Naive thymus-derived CD8-positive, alpha-beta T cell (primary cell): Measurements from ENCODE around the gene KRT79. TPM values are rescaled to one million over a fixed set of nuclear protein-coding genes. Genes with fewer than 3 reads are reported as not detected.

Source experiments
- ATAC-seq, 2 donors: fragments of 150-1000 bp; cut with Tn5 transposase in 1 of 2; sonication (Bioruptor Pico), chemical (Tn5 transposase) in 1 of 2; 1 replicate in 1 of 2; 2 replicates in 1 of 2; pipeline ENCODE4 v1.10.0; 2021; ENCODE audit warnings: mild to moderate bottlenecking in 2 of 2, moderate library complexity in 2 of 2
- POLR2A ChIA-PET: fragments of 350-600 bp; sonication (Branson Sonifier 250); formaldehyde crosslinking; loops from one replicate; lab custom pipeline; 2021; ENCODE audit warnings: antibody characterized with exemption; lab: Charles Lee
- DNase-seq, 10 donors: peaks; one replicate each; pipeline versions ENCODE4 v3.0.0 to v3.0.0-alpha.2; 2020 to 2022
- H3K27ac Mint-ChIP-seq, 10 donors: one replicate each; pipeline ENCODE4 v1.8.0; 2020 to 2022; ENCODE audit warnings: mild to moderate bottlenecking in 10 of 10, mixed read lengths in 10 of 10, moderate library complexity in 4 of 10, inconsistent platforms in 1 of 10
- H3K27me3 Mint-ChIP-seq, 5 donors: one replicate each; pipeline ENCODE4 v1.8.0; 2021 to 2022; ENCODE audit warnings: mixed read lengths in 5 of 5
- H3K36me3 Mint-ChIP-seq, 3 donors: one replicate each; pipeline ENCODE4 v1.8.0; 2020 to 2022; ENCODE audit warnings: mixed read lengths in 3 of 3, mild to moderate bottlenecking in 2 of 3, inconsistent platforms in 1 of 3
- H3K4me1 Mint-ChIP-seq, 4 donors: one replicate each; pipeline ENCODE4 v1.8.0; 2021 to 2022; ENCODE audit warnings: mixed read lengths in 4 of 4
- H3K4me3 Mint-ChIP-seq, 10 donors: one replicate each; pipeline ENCODE4 v1.8.0; 2020 to 2022; ENCODE audit warnings: mild to moderate bottlenecking in 10 of 10, mixed read lengths in 10 of 10, moderate library complexity in 6 of 10, inconsistent platforms in 1 of 10
- H3K9me3 Mint-ChIP-seq, 9 donors: one replicate each; pipeline ENCODE4 v1.8.0; 2020 to 2022; ENCODE audit warnings: mixed read lengths in 9 of 9, mild to moderate bottlenecking in 3 of 9, inconsistent platforms in 1 of 9, moderate library complexity in 1 of 9
- polyA plus RNA-seq, 3 donors: library from polyadenylated mRNA; unstranded; fragments of 300-500 nt; fragmentation: Illumina TruSeq; gene quantifications; one replicate each; pipeline ENCODE4 v1.2.3, GENCODE V29; 2021
- total RNA-seq, 8 experiments: library from RNA in 2 of 8; stranded (reverse) in 2 of 8; gene quantifications; one replicate each; pipeline ENCODE4 v1.2.3 and lab custom pipeline; 2021 to 2026

The KRT79 gene
- total and polyA plus RNA-seq, 5 experiments from 2014 or later, result not detected

DNA sequence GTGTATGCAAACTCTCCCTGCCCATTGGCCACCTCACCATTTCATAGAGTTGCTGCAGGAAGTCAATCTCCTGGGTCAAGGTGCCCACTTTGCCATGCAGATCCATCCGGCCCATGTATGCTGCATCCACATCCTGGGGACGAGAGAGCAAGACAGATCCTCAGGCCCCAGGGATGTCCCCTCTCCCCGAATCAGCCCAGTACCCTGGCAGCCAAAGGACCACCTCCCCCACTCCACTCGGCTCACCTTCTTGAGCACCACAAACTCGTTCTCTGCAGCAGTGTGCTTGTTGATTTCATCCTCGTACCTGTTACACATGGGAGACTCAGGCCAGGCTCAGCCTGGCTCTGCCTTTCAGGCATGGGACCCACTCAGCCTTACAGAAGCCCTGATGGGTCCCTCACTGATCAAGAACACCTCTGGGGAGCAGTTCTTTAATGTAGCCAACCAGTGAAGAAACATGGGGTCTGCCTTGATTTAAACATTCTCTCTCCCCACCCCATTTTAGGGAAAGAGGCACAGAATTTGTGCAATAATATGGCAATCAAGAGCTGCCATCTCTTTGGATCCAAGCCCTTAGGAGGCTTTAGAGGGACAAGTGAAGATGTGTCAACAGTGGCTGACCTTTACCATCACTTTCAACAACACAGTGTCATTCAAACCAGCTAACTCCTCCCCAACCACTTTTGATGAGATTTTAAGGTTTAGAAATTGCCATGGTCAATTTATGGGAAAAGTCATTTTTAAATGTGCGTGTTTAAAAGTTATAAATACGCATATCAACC lies 3.9 kb downstream of the KRT79 start:
- H3K4me3 Mint-ChIP-seq, result no peak overlapping the region
- peak overlapping the region in 6 of 10 donors; percentile 19 to 82 (median 24) for H3K27ac Mint-ChIP-seq
- no peaks in the 10 kb centered on the region for H3K9me3 Mint-ChIP-seq
- ATAC-seq, result no peak
- peaks cover 3 to 13% (median 9%) of the 10 kb centered on the region in 4 donors for H3K4me1 Mint-ChIP-seq
- POLR2A ChIA-PET, result no interaction called here
- H3K27me3 Mint-ChIP-seq, result no peaks in the 10 kb centered on the region
- H3K36me3 Mint-ChIP-seq, result no peaks in the 10 kb centered on the region
- DNase-seq, result no peak

DNA sequence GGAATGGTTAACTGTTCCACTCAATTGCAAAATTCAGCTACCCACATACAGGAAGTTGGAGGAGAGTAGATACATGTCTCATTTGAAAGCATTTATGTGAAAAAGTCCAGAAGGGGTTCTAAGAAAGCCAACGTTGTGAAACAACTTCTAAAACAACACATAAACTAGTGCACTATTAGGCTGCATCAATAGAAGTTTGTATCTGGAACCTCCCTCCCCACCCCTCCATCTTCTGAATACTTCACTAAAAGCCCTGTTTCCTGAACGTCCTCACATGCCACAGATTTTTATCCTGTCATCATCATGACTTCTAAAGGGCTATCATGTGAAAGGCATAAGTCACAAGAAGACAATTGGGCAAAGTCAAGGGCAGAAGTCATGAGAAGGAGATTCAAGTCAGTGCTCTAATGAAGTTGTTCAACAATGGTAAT lies 5.5 kb downstream of the KRT79 start:
- H3K27me3 Mint-ChIP-seq, result no peaks in the 10 kb centered on the region
- no peak for DNase-seq
- no peaks in the 10 kb centered on the region for H3K9me3 Mint-ChIP-seq
- peak overlapping the region in 1 of 10 donors; percentile 67 for H3K27ac Mint-ChIP-seq
- ATAC-seq, result no peak
- no peak overlapping the region for H3K4me3 Mint-ChIP-seq
- POLR2A ChIA-PET, result no interaction called here
- peaks cover 3 to 9% (median 7%) of the 10 kb centered on the region in 4 donors for H3K4me1 Mint-ChIP-seq
- no peaks in the 10 kb centered on the region for H3K36me3 Mint-ChIP-seq

DNA sequence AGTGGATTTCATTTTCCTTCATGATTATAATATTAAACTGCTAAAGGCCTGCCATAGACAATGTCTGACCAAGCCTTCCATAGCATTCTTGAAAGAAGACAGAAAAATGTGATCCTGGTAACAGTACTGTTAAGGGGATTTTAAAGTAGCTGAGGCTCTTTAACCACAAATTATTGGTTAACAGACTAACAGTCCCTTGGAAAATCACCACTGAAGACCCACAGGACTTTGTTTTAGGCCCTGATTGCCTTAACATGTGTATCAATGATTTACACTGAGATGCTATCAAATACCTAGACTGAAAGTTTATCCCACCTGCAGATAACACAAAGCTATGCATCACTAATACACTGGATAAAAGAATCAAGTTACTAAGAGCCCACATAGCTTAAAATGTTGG lies 6.0 kb downstream of the KRT79 start:
- ATAC-seq (no peak), DNase-seq (no peak)
- Mint-ChIP-seq H3K27ac (peak overlapping the region in 1 of 10 donors; percentile 67), H3K4me3 (no peak overlapping the region), H3K36me3 (no peaks in the 10 kb centered on the region), H3K9me3 (no peaks in the 10 kb centered on the region), H3K27me3 (no peaks in the 10 kb centered on the region), H3K4me1 (peaks cover 3 to 9% (median 7%) of the 10 kb centered on the region in 4 donors)
- POLR2A ChIA-PET, result no interaction called here

DNA sequence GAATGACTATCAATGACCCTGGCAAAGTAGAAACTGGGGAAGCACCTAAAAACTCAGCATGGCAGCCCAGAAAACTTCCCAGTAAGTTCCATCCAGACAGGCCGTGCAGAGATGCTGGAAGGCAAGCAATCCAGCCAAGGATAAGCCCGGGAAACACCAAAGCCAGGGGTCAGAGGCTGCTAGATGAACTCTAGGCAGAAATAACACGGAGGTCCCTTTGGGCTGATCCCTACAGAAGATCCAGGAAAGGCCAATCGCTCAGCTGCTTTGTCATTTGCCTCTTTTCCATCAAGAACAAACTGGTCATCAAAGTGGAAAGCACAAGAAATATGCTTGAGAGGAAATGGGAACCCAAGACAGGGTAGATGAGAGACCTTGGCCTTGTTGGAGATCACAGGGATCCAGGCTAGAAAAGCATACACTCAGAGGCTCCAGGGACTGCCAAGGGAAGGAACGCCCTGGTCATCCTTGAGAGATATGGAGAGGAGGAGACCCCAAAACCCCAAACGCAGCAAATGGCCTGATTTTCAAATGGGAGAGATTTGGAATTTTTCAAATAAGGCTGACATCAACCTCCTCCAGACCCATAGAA lies 6.5 kb downstream of the KRT79 start:
- Mint-ChIP-seq H3K4me3 (no peak overlapping the region), H3K27ac (no peak overlapping the region), H3K4me1 (peaks cover 3 to 9% (median 7%) of the 10 kb centered on the region in 4 donors), H3K36me3 (no peaks in the 10 kb centered on the region), H3K9me3 (no peaks in the 10 kb centered on the region), H3K27me3 (no peaks in the 10 kb centered on the region)
- DNase-seq (no peak), ATAC-seq (no peak)
- POLR2A ChIA-PET, result no interaction called here

DNA sequence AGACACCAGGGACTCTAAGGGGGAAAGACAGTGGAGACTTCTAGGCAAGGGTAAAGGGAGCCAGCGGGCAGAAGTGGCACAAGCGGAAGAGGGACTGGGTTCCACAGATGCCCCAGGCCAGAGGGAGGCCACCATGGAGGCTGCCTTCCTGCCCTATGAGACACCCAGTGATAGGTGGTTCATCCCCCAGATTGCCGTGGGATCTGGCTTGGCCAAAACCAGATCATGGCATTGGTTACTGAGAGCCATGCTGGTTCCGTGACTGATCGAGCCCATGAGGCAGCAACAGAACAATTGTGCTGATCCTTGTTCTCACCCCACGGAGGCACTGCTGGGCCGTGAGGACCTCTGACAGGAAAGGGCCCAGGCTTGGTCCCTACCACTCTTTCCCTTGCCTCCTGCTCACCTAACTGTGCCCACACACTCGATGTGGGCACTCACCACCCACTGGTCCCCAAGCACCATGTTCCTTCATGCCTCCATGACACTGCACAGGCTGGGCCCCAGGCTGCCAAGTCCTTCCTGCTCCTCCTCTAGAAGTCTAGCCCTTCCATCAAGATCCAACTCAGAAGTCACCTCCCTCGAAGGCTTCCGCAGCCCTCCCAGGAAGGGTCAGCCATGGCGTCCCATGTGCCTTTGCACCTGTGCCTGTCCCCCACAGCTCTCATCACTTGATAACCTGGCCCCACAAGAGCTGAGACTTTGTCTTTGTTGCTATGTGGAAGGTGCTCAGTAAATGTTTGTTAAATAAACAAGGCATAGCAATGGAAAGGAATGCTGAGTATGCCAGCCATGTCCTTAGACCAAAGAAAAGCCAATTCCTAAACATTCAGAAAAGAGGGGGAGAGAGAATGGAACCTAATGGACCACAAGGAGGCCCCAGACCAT lies 7.3 kb downstream of the KRT79 start:
- POLR2A ChIA-PET, result no interaction called here
- no peaks in the 10 kb centered on the region for H3K27me3 Mint-ChIP-seq
- H3K4me1 Mint-ChIP-seq, result peaks cover 3 to 12% (median 8%) of the 10 kb centered on the region in 4 donors
- H3K36me3 Mint-ChIP-seq, result no peaks in the 10 kb centered on the region
- no peaks in the 10 kb centered on the region for H3K9me3 Mint-ChIP-seq
- no peak for DNase-seq
- ATAC-seq, result no peak
- H3K4me3 Mint-ChIP-seq, result no peak overlapping the region
- H3K27ac Mint-ChIP-seq, result peak overlapping the region in 1 of 10 donors; percentile 43

DNA sequence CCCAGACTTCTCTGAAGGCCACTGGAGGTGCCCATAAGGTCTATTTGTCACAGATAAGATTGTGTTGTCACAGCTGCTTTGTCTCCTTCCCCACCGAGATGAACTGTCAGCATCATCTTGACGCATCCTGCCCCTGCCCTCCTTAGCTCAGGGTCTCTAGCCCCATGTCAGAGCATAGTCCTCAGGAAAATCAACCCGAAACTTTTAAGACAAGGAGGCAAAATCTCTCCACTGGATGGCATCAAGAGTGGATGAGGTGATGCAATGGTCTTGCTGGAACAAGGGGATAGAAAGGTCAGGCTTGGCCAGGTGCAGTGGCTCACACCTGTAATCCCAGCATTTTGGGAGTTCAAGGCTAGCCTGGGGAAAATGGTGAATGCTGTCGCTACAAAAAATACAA lies 8.2 kb downstream of the KRT79 start:
- POLR2A ChIA-PET, result no interaction called here
- Mint-ChIP-seq H3K4me1 (peaks cover 3 to 12% (median 9%) of the 10 kb centered on the region in 4 donors), H3K9me3 (no peaks in the 10 kb centered on the region), H3K36me3 (no peaks in the 10 kb centered on the region), H3K27ac (no peak overlapping the region), H3K27me3 (no peaks in the 10 kb centered on the region), H3K4me3 (no peak overlapping the region)
- ATAC-seq, result no peak
- peak in 1 of 10 donors; percentile 19 for DNase-seq

DNA sequence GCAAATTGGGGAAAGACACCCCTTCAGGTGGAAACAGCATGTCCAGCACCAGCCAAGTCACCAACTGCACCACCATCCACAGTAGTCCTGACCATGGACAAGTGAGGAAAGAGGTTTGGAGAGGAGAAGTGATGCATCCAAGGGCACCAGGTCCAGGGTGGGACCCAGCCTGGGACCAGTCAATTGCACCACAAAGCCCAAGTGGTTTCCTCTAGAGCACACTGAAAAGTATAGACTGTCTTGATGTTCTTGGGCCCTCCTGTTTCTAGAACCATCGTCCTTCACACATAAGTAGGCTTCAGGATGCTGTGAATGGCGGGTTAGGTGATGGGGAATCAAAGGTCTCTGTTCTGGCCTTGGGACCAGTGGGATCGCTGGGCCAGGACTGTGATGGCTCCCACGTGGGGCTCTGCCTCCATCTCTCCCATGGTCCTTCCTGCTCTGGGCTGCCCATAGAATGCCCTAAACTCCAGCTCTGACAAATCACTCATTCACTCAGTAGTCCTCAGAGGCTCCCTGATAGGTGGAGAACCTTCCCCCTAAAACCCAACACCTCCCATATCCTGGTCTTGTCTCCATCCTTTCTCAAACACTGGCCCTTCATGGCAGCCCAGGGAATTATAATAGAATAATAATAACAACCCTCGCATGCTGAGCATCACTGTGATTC lies 9.2 kb downstream of the KRT79 start:
- no peak for ATAC-seq
- Mint-ChIP-seq H3K36me3 (no peaks in the 10 kb centered on the region), H3K27ac (peak overlapping the region in 2 of 10 donors; percentile 9 to 39), H3K9me3 (no peaks in the 10 kb centered on the region), H3K4me1 (peaks cover 5 to 12% (median 9%) of the 10 kb centered on the region in 4 donors), H3K27me3 (peaks cover 0 to 2% (median 0%) of the 10 kb centered on the region in 5 donors), H3K4me3 (no peak overlapping the region)
- DNase-seq, result peak in 1 of 10 donors; percentile 4
- POLR2A ChIA-PET, result no interaction called here

DNA sequence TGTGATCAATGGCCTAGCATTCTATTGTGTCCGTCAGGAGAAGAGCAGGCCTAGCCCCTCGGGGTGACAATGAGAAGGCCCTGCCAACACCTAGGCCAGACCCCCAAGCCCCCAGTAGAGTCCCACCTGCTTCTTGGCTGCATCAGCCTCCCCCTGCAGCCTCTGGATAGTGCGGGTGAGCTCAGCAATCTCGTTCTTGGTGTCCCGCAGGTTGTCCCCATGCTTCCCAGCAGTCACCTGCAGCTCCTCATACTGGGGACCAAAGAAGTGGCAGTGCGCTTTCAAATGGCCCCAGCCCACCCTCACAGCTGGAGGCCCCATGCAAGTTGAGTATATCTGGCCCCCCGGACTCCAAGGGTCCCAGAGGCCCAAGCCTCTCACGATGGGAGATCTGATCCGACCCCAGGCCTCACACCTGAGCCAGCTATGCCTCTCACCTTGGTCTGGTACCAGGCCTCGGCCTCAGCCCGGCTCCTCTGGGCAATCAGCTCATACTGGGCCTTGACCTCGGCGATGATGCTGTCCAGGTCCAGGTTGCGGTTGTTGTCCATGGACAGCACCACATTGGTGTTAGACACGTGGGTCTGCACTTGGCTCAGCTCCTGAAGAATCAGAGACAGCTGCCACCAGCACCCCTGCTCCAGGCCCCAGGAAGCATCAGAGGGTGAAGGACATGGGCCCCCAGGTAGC lies 10.2 kb downstream of the KRT79 start:
- no peak overlapping the region for H3K4me3 Mint-ChIP-seq
- H3K27me3 Mint-ChIP-seq, result peaks cover 0 to 2% (median 0%) of the 10 kb centered on the region in 5 donors
- ATAC-seq (no peak), DNase-seq (no peak)
- no peaks in the 10 kb centered on the region for H3K36me3 Mint-ChIP-seq
- no peaks in the 10 kb centered on the region for H3K9me3 Mint-ChIP-seq
- H3K4me1 Mint-ChIP-seq, result peaks cover 5 to 11% (median 9%) of the 10 kb centered on the region in 4 donors
- POLR2A ChIA-PET, result no interaction called here
- peak overlapping the region in 3 of 10 donors; percentile 11 to 77 (median 75) for H3K27ac Mint-ChIP-seq

DNA sequence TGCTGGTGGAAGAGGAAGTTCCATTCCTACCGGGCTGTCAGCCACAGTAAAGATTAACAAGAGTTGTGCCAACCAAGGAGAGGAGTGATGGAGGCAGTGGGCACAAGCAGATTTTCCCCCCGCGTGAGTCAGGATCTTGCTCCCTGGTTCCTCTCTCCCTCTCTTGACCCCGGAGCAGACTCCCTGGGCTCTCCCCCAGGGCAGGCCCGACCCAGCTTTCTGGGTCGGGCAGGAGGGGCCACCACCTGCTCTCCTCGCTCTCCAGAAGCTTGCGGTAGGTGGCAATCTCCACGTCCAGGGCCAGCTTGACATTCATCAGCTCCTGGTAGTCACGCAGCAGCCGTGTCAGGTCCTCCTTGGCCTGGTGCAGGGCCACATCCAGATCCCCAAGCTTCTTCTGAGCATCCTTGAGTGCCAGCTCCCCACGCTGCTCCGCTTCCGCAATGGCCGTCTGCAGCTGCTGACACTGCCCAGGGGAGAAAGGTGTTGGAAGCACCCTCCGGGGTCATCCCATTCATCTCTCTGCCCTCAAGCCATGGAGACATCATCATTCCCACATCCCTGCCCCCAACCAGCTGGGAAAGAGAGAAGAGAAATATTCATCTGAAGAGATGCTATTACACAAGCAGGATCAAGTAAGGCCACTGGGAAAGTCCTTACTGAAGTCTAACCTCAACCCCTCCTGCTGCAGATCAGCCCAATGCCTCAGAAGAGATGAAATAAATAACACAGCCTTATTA lies 11.2 kb downstream of the KRT79 start:
- POLR2A ChIA-PET, result no interaction called here
- Mint-ChIP-seq H3K4me1 (peaks cover 2 to 12% (median 8%) of the 10 kb centered on the region in 4 donors), H3K36me3 (no peaks in the 10 kb centered on the region), H3K27me3 (peaks cover 0 to 4% (median 0%) of the 10 kb centered on the region in 5 donors), H3K9me3 (no peaks in the 10 kb centered on the region), H3K4me3 (no peak overlapping the region), H3K27ac (peak overlapping the region in 2 of 10 donors; percentile 60)
- ATAC-seq (no peak), DNase-seq (no peak)

DNA sequence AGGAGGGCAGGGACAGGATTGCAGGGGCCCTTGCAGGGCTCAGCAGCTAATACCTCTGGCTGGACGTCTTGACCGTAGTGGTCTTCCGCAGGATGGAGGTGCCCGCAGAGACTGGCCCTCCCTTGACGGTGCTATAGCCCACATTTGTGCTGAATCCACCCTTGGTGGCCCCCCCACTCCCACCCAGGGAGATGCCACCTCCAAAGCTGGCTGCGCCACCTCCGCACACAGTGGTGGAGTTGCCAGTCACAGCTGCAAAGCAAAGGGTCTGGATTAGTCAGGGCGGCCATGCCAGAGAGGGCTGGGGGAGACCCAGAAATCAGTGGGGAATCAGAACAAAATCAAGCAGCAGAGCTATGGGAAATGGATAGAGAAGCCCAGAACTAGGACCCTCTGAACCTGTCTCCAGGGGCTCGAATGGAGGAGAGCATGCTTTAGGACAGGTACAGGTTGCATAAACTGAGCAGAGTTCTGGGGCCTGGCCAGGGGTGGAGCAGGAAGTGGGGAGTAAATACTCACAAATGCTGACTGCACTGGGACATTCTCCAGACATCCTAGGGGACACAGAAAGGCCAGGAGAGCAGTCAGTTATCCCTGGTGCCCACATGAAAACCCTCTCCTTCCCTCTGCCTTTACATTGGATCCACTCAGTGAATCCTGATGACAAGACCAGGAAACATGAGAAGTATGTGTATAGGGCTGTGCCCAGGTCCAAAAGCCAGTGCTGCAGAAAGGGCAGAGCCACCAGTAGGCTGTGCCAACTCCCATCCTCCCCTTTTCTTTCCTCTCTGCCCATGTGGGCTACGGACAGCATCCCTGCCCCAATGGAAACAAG lies 12.1 kb downstream of the KRT79 start:
- no peak for ATAC-seq
- Mint-ChIP-seq H3K4me1 (peaks cover 10 to 21% (median 15%) of the 10 kb centered on the region in 4 donors), H3K27me3 (peaks cover 0 to 4% (median 0%) of the 10 kb centered on the region in 5 donors), H3K27ac (peak overlapping the region in 4 of 10 donors; percentile 28 to 79 (median 48)), H3K9me3 (no peaks in the 10 kb centered on the region), H3K4me3 (no peak overlapping the region), H3K36me3 (no peaks in the 10 kb centered on the region)
- POLR2A ChIA-PET, result no interaction called here
- no peak for DNase-seq
